ENCODE results near the gene CHEK1. TPM values are rescaled to one million over a fixed set of nuclear protein-coding genes. Genes with fewer than 3 reads are reported as not detected.
A peak's percentile ranks its signal among the peaks of the same experiment; 100 is the strongest.

CHEK1 gene
- total RNA-seq, 1 donor from 2014 or later = 57.0 TPM

DNA sequence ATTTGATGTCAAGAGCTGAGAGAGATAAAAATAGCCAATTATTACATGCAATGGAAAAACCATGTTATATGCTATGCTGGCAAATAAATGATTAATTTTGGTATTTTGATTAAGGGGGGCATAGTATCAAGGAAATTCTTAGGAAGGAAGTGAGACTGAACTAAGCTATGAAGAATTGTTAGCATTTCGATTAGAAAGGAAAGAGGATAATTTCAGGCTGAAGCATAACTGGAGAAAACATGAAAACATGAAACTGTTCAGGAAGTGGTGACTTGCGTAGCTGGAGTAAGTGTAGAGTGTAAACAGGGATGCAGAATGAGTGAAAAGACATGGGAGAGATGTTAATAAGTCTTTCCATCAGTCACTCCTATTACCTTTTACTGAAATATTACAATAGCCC lies 49.2 kb downstream of the CHEK1 start:
- no peaks in the 10 kb centered on the region for H3K27me3 Mint-ChIP-seq (ENCODE audit: unreplicated experiment)
- H3K9me3 Mint-ChIP-seq (ENCODE audit: unreplicated experiment) = no peaks in the 10 kb centered on the region
- DNase-seq (ENCODE audit: low spot score) = no peak
- no peak overlapping the region for H3K27ac Mint-ChIP-seq (ENCODE audit: unreplicated experiment)
- peaks cover 7% of the 10 kb centered on the region for H3K4me1 Mint-ChIP-seq (ENCODE audit: unreplicated experiment)
- H3K36me3 Mint-ChIP-seq (ENCODE audit: low read depth, unreplicated experiment) = peaks cover 9% of the 10 kb centered on the region
- H3K4me3 Mint-ChIP-seq (ENCODE audit: unreplicated experiment) = no peak overlapping the region
- TF ChIP-seq CTCF (IDR thresholded peaks at IDR 0.05; ENCODE audit: unreplicated experiment) = no peak

- Mint-ChIP-seq H3K36me3 (ENCODE audit: low read depth, unreplicated experiment) (peaks cover 9% of the 10 kb centered on the region), H3K27me3 (ENCODE audit: unreplicated experiment) (no peaks in the 10 kb centered on the region)
- no peak for DNase-seq (ENCODE audit: low spot score)
Observed at GRCh38 chr11:125675196-125675595, 50.2 kb downstream of the CHEK1 start.

DNA sequence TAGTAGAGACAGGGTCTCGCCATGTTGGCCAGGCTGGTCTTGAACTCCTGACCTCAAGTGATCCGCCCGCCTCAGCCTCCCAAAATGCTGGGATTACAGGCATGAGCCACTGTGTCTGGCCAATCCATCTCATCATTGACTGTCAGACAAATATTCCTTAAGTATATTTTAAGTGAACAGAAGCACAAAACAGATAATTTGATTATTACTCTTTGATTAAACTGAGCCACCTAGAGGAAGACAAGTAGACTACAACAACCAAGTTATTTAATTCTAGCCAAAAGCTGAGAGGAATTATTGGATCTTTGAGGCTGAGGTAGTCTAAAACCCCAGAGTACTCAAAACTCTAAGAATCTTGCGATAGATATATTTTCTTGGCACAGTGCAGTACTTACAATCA lies 54.4 kb downstream of the CHEK1 start:
- peaks cover 19% of the 10 kb centered on the region for H3K36me3 Mint-ChIP-seq (ENCODE audit: low read depth, unreplicated experiment)
- H3K4me1 Mint-ChIP-seq (ENCODE audit: unreplicated experiment) = peaks cover 5% of the 10 kb centered on the region

More at GRCh38 chr11:125675196-125675595, 50.2 kb downstream of the CHEK1 start:
- Mint-ChIP-seq H3K4me3 (ENCODE audit: unreplicated experiment) (no peak overlapping the region), H3K9me3 (ENCODE audit: unreplicated experiment) (no peaks in the 10 kb centered on the region), H3K27ac (ENCODE audit: unreplicated experiment) (no peak overlapping the region), H3K4me1 (ENCODE audit: unreplicated experiment) (peaks cover 7% of the 10 kb centered on the region)
- TF ChIP-seq CTCF (IDR thresholded peaks at IDR 0.05; ENCODE audit: unreplicated experiment) = no peak

GRCh38 chr11:125679837-125680236 lies 54.9 kb downstream of the CHEK1 start:
- Mint-ChIP-seq H3K27me3 (ENCODE audit: unreplicated experiment) (no peaks in the 10 kb centered on the region), H3K36me3 (ENCODE audit: low read depth, unreplicated experiment) (peaks cover 19% of the 10 kb centered on the region)

More for the DNA sequence above, 54.4 kb downstream of the CHEK1 start:
- TF ChIP-seq CTCF (IDR thresholded peaks at IDR 0.05; ENCODE audit: unreplicated experiment) = peak; percentile 62
- H3K27me3 Mint-ChIP-seq (ENCODE audit: unreplicated experiment) = no peaks in the 10 kb centered on the region
- no peaks in the 10 kb centered on the region for H3K9me3 Mint-ChIP-seq (ENCODE audit: unreplicated experiment)
- H3K27ac Mint-ChIP-seq (ENCODE audit: unreplicated experiment) = no peak overlapping the region
- no peak overlapping the region for H3K4me3 Mint-ChIP-seq (ENCODE audit: unreplicated experiment)
- no peak for DNase-seq (ENCODE audit: low spot score)

GRCh38 chr11:125680747-125681146 lies 55.8 kb downstream of the CHEK1 start, which contains the start of gene ACRV1:
Gene ACRV1 (minus strand): TSS chr11:125680847. CDS start chr11:125680780, 67 bp downstream.
- Mint-ChIP-seq H3K4me1 (ENCODE audit: unreplicated experiment) (peaks cover 5% of the 10 kb centered on the region), H3K9me3 (ENCODE audit: unreplicated experiment) (no peaks in the 10 kb centered on the region), H3K36me3 (ENCODE audit: low read depth, unreplicated experiment) (peaks cover 19% of the 10 kb centered on the region), H3K4me3 (ENCODE audit: unreplicated experiment) (no peak within 1 kb of the TSS), H3K27ac (ENCODE audit: unreplicated experiment) (peak within 1 kb of the TSS; percentile 25), H3K27me3 (ENCODE audit: unreplicated experiment) (no peaks in the 10 kb centered on the region)
- no peak for TF ChIP-seq CTCF (IDR thresholded peaks at IDR 0.05; ENCODE audit: unreplicated experiment)
- no peak for DNase-seq (ENCODE audit: low spot score)

More at GRCh38 chr11:125679837-125680236, 54.9 kb downstream of the CHEK1 start:
- TF ChIP-seq CTCF (IDR thresholded peaks at IDR 0.05; ENCODE audit: unreplicated experiment) = no peak
- H3K4me3 Mint-ChIP-seq (ENCODE audit: unreplicated experiment) = no peak overlapping the region
- peaks cover 5% of the 10 kb centered on the region for H3K4me1 Mint-ChIP-seq (ENCODE audit: unreplicated experiment)
- DNase-seq (ENCODE audit: low spot score) = no peak
- H3K27ac Mint-ChIP-seq (ENCODE audit: unreplicated experiment) = no peak overlapping the region
- no peaks in the 10 kb centered on the region for H3K9me3 Mint-ChIP-seq (ENCODE audit: unreplicated experiment)
